H1 (cell line): Measurements from ENCODE around the gene DGCR6L. TPM values are rescaled to one million over a fixed set of nuclear protein-coding genes. Genes with fewer than 3 reads are reported as not detected.
"Not testable (repeated sequence)": the region's sequence is repeated elsewhere in the genome, so short reads cannot be mapped to it uniquely, and the experiment has no call there.

ENCODE experiments used
- CTCF ChIA-PET: fragments of 300-600 bp; sonication (Branson Sonifier 250); formaldehyde crosslinking; loops from one replicate; lab custom pipeline; 2021; ENCODE audit not compliant: partially characterized antibody; lab: Charles Lee
- POLR2A ChIA-PET: fragments of 300-600 bp; sonication (Branson Sonifier 250); formaldehyde crosslinking; loops from one replicate; lab custom pipeline; 2021; ENCODE audit warnings: inconsistent platforms; ENCODE audit not compliant: partially characterized antibody; lab: Charles Lee
- DNase-seq, 2 experiments: peaks; one replicate each; pipeline versions ENCODE4 v3.0.0 to v3.0.0-alpha.2; 2010 to 2022; ENCODE audit warnings: low spot score in 2 of 2, low read depth in 1 of 2, mixed read lengths in 1 of 2
- FAIRE-seq: peaks from 2 replicates; lab custom pipeline; 2011; peaks lifted over from hg19 to GRCh38; lab: Jason Lieb, UNC
- H2AFZ ChIP-seq: 2 replicates; pipeline ENCODE4 v1.8.1; 2012; ENCODE audit warnings: low read length, inconsistent platforms
- H2AK5ac ChIP-seq: 2 replicates; pipeline ENCODE4 v1.6.1; 2013; ENCODE audit warnings: low read depth, low read length
- H2BK120ac ChIP-seq: replicated peaks from 2 replicates; pipeline ENCODE3; 2013; ENCODE audit warnings: low read depth, low read length, inconsistent platforms
- H2BK12ac ChIP-seq: 2 replicates; pipeline ENCODE4 v1.6.1; 2013; ENCODE audit warnings: low read depth, low read length
- H2BK15ac ChIP-seq: 2 replicates; pipeline ENCODE4 v1.6.1; 2013; ENCODE audit warnings: low read length
- H2BK20ac ChIP-seq: 2 replicates; pipeline ENCODE4 v1.6.1; 2013; ENCODE audit warnings: low read length
- H2BK5ac ChIP-seq: 2 replicates; pipeline ENCODE4 v1.6.1; 2013; ENCODE audit warnings: low read depth, low read length
- H3K14ac ChIP-seq: 2 replicates; pipeline ENCODE4 v1.6.1; 2013; ENCODE audit warnings: inconsistent platforms; ENCODE audit not compliant: insufficient read length
- H3K18ac ChIP-seq: 2 replicates; pipeline ENCODE4 v1.6.1; 2013; ENCODE audit warnings: low read length; ENCODE audit errors: extremely low read depth
- H3K23ac ChIP-seq: 2 replicates; pipeline ENCODE4 v1.6.1; 2013; ENCODE audit warnings: inconsistent platforms; ENCODE audit not compliant: insufficient read length
- H3K23me2 ChIP-seq: 2 replicates; pipeline ENCODE4 v1.6.1; 2013; ENCODE audit warnings: low read depth, low read length
- H3K27ac ChIP-seq: 2 replicates; pipeline ENCODE4 v1.6.1; 2011; ENCODE audit warnings: low read depth, low read length, inconsistent platforms
- H3K27me3 ChIP-seq, 4 experiments: replicated peaks in 1 of 4; 1 replicate in 1 of 4; 2 replicates in 3 of 4; pipeline versions ENCODE4 v1.6.1 to v1.8.1; 2011 to 2013; ENCODE audit warnings: low read length in 3 of 4, mild to moderate bottlenecking in 3 of 4, inconsistent platforms in 2 of 4, mixed read lengths in 2 of 4, moderate library complexity in 1 of 4; ENCODE audit not compliant: control insufficient read depth in 3 of 4, insufficient read depth in 3 of 4; ENCODE audit errors: extremely low read depth in 1 of 4
- H3K36me3 ChIP-seq, 4 experiments: 2 replicates each; pipeline versions ENCODE4 v1.6.1 to v1.8.1; 2011 to 2013; ENCODE audit warnings: mild to moderate bottlenecking in 4 of 4, low read length in 3 of 4, moderate library complexity in 2 of 4, control low read depth in 1 of 4, inconsistent platforms in 1 of 4; ENCODE audit not compliant: insufficient read depth in 4 of 4, control insufficient read depth in 2 of 4
- H3K4ac ChIP-seq: replicated peaks from 2 replicates; pipeline ENCODE3; 2013; ENCODE audit warnings: low read length, low read depth, mixed read lengths, inconsistent platforms; ENCODE audit not compliant: insufficient read length
- H3K4me1 ChIP-seq, 4 experiments: replicated peaks in 1 of 4; 1 replicate in 1 of 4; 2 replicates in 3 of 4; pipeline versions ENCODE4 v1.6.1 to v1.8.1; 2011 to 2013; ENCODE audit warnings: low read length in 3 of 4, inconsistent platforms in 2 of 4, mixed read lengths in 1 of 4; ENCODE audit not compliant: insufficient read depth in 4 of 4, control insufficient read depth in 3 of 4
- H3K4me2 ChIP-seq, 2 experiments: 2 replicates each; pipeline versions ENCODE4 v1.6.1 to v1.8.1; 2011 to 2013; ENCODE audit warnings: low read depth in 2 of 2, low read length in 2 of 2, control low read depth in 1 of 2, inconsistent platforms in 1 of 2, mild to moderate bottlenecking in 1 of 2; ENCODE audit not compliant: insufficient read depth in 1 of 2
- H3K4me3 ChIP-seq, 4 experiments: fragments of 200-600, 300-600 bp in 1 of 4; sonication (generic), shearing (Covaris generic), sonication (Bioruptor Twin) in 1 of 4; 2 replicates each; pipeline versions ENCODE4 v1.5.1 to v1.8.1; 2011 to 2016; ENCODE audit warnings: low read length in 4 of 4, low read depth in 3 of 4, control low read depth in 2 of 4, inconsistent platforms in 2 of 4, mild to moderate bottlenecking in 2 of 4, mixed read lengths in 1 of 4, moderate library complexity in 1 of 4; ENCODE audit not compliant: insufficient read depth in 2 of 4; ENCODE audit errors: extremely low read depth in 1 of 4
- H3K56ac ChIP-seq: replicated peaks from 2 replicates; pipeline ENCODE3; 2013; ENCODE audit warnings: low read depth, mild to moderate bottlenecking, mixed read lengths, low read length, inconsistent platforms; ENCODE audit not compliant: insufficient read length
- H3K79me1 ChIP-seq: 2 replicates; pipeline ENCODE4 v1.6.1; 2013; ENCODE audit warnings: low read depth, low read length, control low read depth
- H3K79me2 ChIP-seq, 2 experiments: 2 replicates each; pipeline versions ENCODE4 v1.6.1 to v1.8.1; 2012 to 2013; ENCODE audit warnings: low read length in 2 of 2, mild to moderate bottlenecking in 2 of 2, inconsistent platforms in 1 of 2; ENCODE audit not compliant: insufficient read depth in 2 of 2, control insufficient read depth in 1 of 2
- H3K9ac ChIP-seq, 4 experiments: replicated peaks in 1 of 4; 1 replicate in 1 of 4; 2 replicates in 3 of 4; pipeline versions ENCODE4 v1.6.1 to v1.8.1; 2011 to 2013; ENCODE audit warnings: low read depth in 3 of 4, low read length in 3 of 4, control low read depth in 2 of 4, mild to moderate bottlenecking in 2 of 4, moderate library complexity in 2 of 4, inconsistent platforms in 1 of 4; ENCODE audit errors: extremely low read depth in 1 of 4
- H3K9me3 ChIP-seq, 2 experiments: 2 replicates each; pipeline versions ENCODE4 v1.6.1 to v1.8.1; 2012 to 2013; ENCODE audit warnings: mild to moderate bottlenecking in 2 of 2, moderate library complexity in 2 of 2, control low read depth in 1 of 2, inconsistent platforms in 1 of 2, low read depth in 1 of 2, low read length in 1 of 2, mixed read lengths in 1 of 2; ENCODE audit not compliant: insufficient read depth in 2 of 2
- H4K20me1 ChIP-seq, 2 experiments: replicated peaks in 1 of 2; 2 replicates each; pipeline versions ENCODE3 to v1.8.1; 2011 to 2013; ENCODE audit warnings: inconsistent platforms in 2 of 2, low read length in 2 of 2, mild to moderate bottlenecking in 1 of 2; ENCODE audit not compliant: insufficient read depth in 2 of 2, control insufficient read depth in 1 of 2
- H4K5ac ChIP-seq: 2 replicates; pipeline ENCODE4 v1.6.1; 2013; ENCODE audit warnings: low read length, low read depth, mixed read lengths, inconsistent platforms; ENCODE audit not compliant: insufficient read length
- H4K8ac ChIP-seq: 2 replicates; pipeline ENCODE4 v1.8.0; 2013; ENCODE audit warnings: mild to moderate bottlenecking, moderate library complexity, low read length, inconsistent platforms; ENCODE audit not compliant: insufficient read depth; ENCODE audit errors: extremely low read depth
- H4K91ac ChIP-seq: replicated peaks from 2 replicates; pipeline ENCODE3; 2013; ENCODE audit warnings: low read length, mixed read lengths, inconsistent platforms; ENCODE audit not compliant: insufficient read length
- WGBS, 2 experiments: shearing (Covaris generic) in 1 of 2; methylation state at CpG; one replicate each; pipeline versions ENCODE4 v1.1.6 to v1.1.7; 2013 to 2015; ENCODE audit warnings: low lambda C conversion rate in 2 of 2, mixed read lengths in 2 of 2, inconsistent platforms in 1 of 2, low coverage in 1 of 2, missing lambda C conversion rate in 1 of 2; ENCODE audit not compliant: insufficient replicate concordance in 2 of 2, insufficient coverage in 1 of 2, insufficient read length in 1 of 2; ENCODE audit errors: extremely low coverage in 1 of 2, missing lambda C conversion rate in 1 of 2; 5-methylcytosine and 5-hydroxymethylcytosine counted together
- polyA plus RNA-seq, 7 experiments: library from polyadenylated mRNA; depleted of rRNA in 3 of 7; stranded (reverse) in 5 of 7; unstranded in 2 of 7; fragments of >200 nt in 5 of 7; fragments of 200-250 nt in 2 of 7; gene quantifications; 1 replicate in 5 of 7; 2 replicates in 1 of 7; 4 replicates in 1 of 7; pipeline versions ENCODE4 v1.2.1 to v1.2.3, GENCODE V29; 2011 to 2013; ENCODE audit warnings: missing spikeins in 2 of 7, mixed read lengths in 2 of 7
- total RNA-seq: library from RNA; stranded (reverse); fragmentation: NEBNext Ultra II Directional; extraction: Animal tissue kit (Norgen Biotek cat#: 25700); gene quantifications from 2 replicates; pipeline ENCODE4 v1.2.1, GENCODE V29; 2021

Gene DGCR6L
- total and polyA plus RNA-seq, 2 of the 8 experiments (the other 6 are each of a cell fraction or from before 2014, with no cell fraction given), result 43.6 to 72.6 TPM

GRCh38 chr22:20269673-20270072 is 50.2 kb downstream of the DGCR6L start:
- not testable (repeated sequence) for H3K56ac ChIP-seq, H4K20me1 ChIP-seq, H2BK20ac ChIP-seq, H3K23ac ChIP-seq, H4K91ac ChIP-seq, H3K23me2 ChIP-seq, H3K36me3 ChIP-seq, H3K18ac ChIP-seq, DNase-seq, H2AFZ ChIP-seq, H3K9me3 ChIP-seq, H2BK120ac ChIP-seq, H3K79me1 ChIP-seq, H2AK5ac ChIP-seq, H3K4me2 ChIP-seq, H2BK5ac ChIP-seq, H4K5ac ChIP-seq, H3K4me3 ChIP-seq, H3K27me3 ChIP-seq, FAIRE-seq, H3K79me2 ChIP-seq, H4K8ac ChIP-seq, H3K14ac ChIP-seq, H2BK12ac ChIP-seq, H3K27ac ChIP-seq, H3K4ac ChIP-seq, H3K9ac ChIP-seq, H2BK15ac ChIP-seq
- peaks cover 0 to 10% (median 7%) of the 10 kb centered on the region in 4 experiments; a peak in 5 of 7 replicates for H3K4me1 ChIP-seq
- ChIA-PET CTCF (interaction anchor here (0.7 to 4.8 kb wide), 11 partner anchors 11 to 117 kb away, joined by 3 to 20 read pairs (median 5); no protein-coding TSS in a partner anchor), POLR2A (interaction anchor here (0.5 to 1.6 kb wide), 4 partner anchors 29 to 583 kb away, joined by 3 read pairs; no protein-coding TSS in a partner anchor)
- WGBS, 2 experiments, result 94% methylated on average over 7 of the region's 8 CpGs; no CpG with 5 or more reads in 1 of the 2 experiments

DNA sequence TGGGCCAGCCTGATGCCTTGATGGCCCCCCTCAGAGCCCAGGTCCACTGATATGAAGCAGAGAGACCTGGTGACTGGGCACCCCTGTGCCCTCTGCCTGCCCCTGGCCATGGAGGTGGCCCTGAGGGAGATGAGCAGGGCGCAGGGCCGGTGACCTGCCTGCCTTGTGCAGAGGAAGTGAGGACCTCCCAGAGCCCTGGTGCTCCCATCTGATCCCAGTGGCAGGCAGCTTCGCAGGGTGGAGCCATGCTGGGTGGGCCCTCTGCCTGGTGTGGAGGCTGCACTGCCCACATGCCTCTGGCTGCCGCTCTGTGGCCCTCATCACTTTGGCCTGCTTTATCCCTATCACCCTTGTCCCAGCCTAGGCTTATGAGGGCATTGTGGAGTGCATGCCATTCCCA is 50.7 kb downstream of the DGCR6L start:
- H3K36me3 ChIP-seq, H3K9me3 ChIP-seq, H3K56ac ChIP-seq, H3K14ac ChIP-seq, H3K27ac ChIP-seq, H2BK5ac ChIP-seq, FAIRE-seq, H3K4me3 ChIP-seq, H3K4ac ChIP-seq, H3K27me3 ChIP-seq, H4K5ac ChIP-seq, DNase-seq, H3K23me2 ChIP-seq, H3K23ac ChIP-seq, H2BK15ac ChIP-seq, H2BK20ac ChIP-seq, H4K91ac ChIP-seq, H3K79me2 ChIP-seq, H2BK120ac ChIP-seq, H3K9ac ChIP-seq, H4K20me1 ChIP-seq, H3K4me2 ChIP-seq, H2AFZ ChIP-seq, H3K18ac ChIP-seq, H2BK12ac ChIP-seq, H3K79me1 ChIP-seq: not testable (repeated sequence)
- Histone ChIP-seq H4K8ac (0 out of 2 replicates have a peak overlapping the region, but pooled peaks have one; percentile 25), H2AK5ac (peak overlapping the region; percentile 53; the same call in 1 of the 2 replicates), H3K4me1 (peaks cover 0 to 10% (median 7%) of the 10 kb centered on the region in 4 experiments; a peak in 5 of 7 replicates)
- ChIA-PET CTCF (interaction anchor here (0.6 to 4.8 kb wide), 10 partner anchors 11 to 115 kb away, joined by 3 to 20 read pairs (median 5); no protein-coding TSS in a partner anchor), POLR2A (interaction anchor here (1.0 kb wide), 1 partner anchor 30 kb away, joined by 3 read pairs; no protein-coding TSS in a partner anchor)
- whole genome bisulfite sequencing, 2 experiments, result 61% methylated on average over 2 of the region's 4 CpGs; no CpG with 5 or more reads in 1 of the 2 experiments
